ENCODE data around the gene SVOP. TPM values are rescaled to one million over a fixed set of nuclear protein-coding genes. Genes with fewer than 3 reads are reported as not detected.
A peak's percentile ranks its signal among the peaks of the same experiment; 100 is the strongest.

Gene SVOP
- total RNA-seq, 1 experiment from 2014 or later, result 0.03 TPM

- Histone ChIP-seq H3K36me3 (replicated peaks; ENCODE audit: control insufficient read depth, insufficient read depth, low read length) (no peaks in the 10 kb centered on the region), H3K4me3 (ENCODE audit: insufficient read depth, low read depth, low read length) (no peak overlapping the region), H3K27me3 (ENCODE audit: control insufficient read depth, insufficient read depth, low read length) (no peaks in the 10 kb centered on the region)
- DNase-seq, result no peak
These were observed 80.7 kb downstream of the SVOP start for GRCh38 chr12:108940138-108940537.

GRCh38 chr12:108939594-108939993 lies 81.3 kb downstream of the SVOP start:
- Histone ChIP-seq H3K36me3 (replicated peaks; ENCODE audit: control insufficient read depth, insufficient read depth, low read length) (no peaks in the 10 kb centered on the region), H3K4me3 (ENCODE audit: insufficient read depth, low read depth, low read length) (no peak overlapping the region), H3K27me3 (ENCODE audit: control insufficient read depth, insufficient read depth, low read length) (no peaks in the 10 kb centered on the region)
- peak; percentile 32 for DNase-seq

- Histone ChIP-seq H3K36me3 (replicated peaks; ENCODE audit: control insufficient read depth, insufficient read depth, low read length) (no peaks in the 10 kb centered on the region), H3K27me3 (ENCODE audit: control insufficient read depth, insufficient read depth, low read length) (no peaks in the 10 kb centered on the region), H3K4me3 (ENCODE audit: insufficient read depth, low read depth, low read length) (no peak overlapping the region)
- DNase-seq, result no peak
These were observed 82.5 kb downstream of the SVOP start for GRCh38 chr12:108938247-108938924.

GRCh38 chr12:108935159-108935763 lies 85.6 kb downstream of the SVOP start:
- Histone ChIP-seq H3K36me3 (replicated peaks; ENCODE audit: control insufficient read depth, insufficient read depth, low read length) (no peaks in the 10 kb centered on the region), H3K27me3 (ENCODE audit: control insufficient read depth, insufficient read depth, low read length) (no peaks in the 10 kb centered on the region), H3K4me3 (ENCODE audit: insufficient read depth, low read depth, low read length) (no peak overlapping the region)
- no peak for DNase-seq

- Histone ChIP-seq H3K36me3 (replicated peaks; ENCODE audit: control insufficient read depth, insufficient read depth, low read length) (no peaks in the 10 kb centered on the region), H3K4me3 (ENCODE audit: insufficient read depth, low read depth, low read length) (no peak overlapping the region), H3K27me3 (ENCODE audit: control insufficient read depth, insufficient read depth, low read length) (no peaks in the 10 kb centered on the region)
- DNase-seq, result no peak
These were observed 86.9 kb downstream of the SVOP start for GRCh38 chr12:108933949-108934348.

GRCh38 chr12:108930756-108931155 lies 90.1 kb downstream of the SVOP start:
- Histone ChIP-seq H3K36me3 (replicated peaks; ENCODE audit: control insufficient read depth, insufficient read depth, low read length) (no peaks in the 10 kb centered on the region), H3K4me3 (ENCODE audit: insufficient read depth, low read depth, low read length) (no peak overlapping the region), H3K27me3 (ENCODE audit: control insufficient read depth, insufficient read depth, low read length) (no peaks in the 10 kb centered on the region)
- no peak for DNase-seq

GRCh38 chr12:108930155-108930554 lies 90.7 kb downstream of the SVOP start:
- no peak overlapping the region for H3K4me3 ChIP-seq (ENCODE audit: insufficient read depth, low read depth, low read length)
- H3K36me3 ChIP-seq (replicated peaks; ENCODE audit: control insufficient read depth, insufficient read depth, low read length), result no peaks in the 10 kb centered on the region
- H3K27me3 ChIP-seq (ENCODE audit: control insufficient read depth, insufficient read depth, low read length), result no peaks in the 10 kb centered on the region
- DNase-seq, result no peak

- Histone ChIP-seq H3K36me3 (replicated peaks; ENCODE audit: control insufficient read depth, insufficient read depth, low read length) (no peaks in the 10 kb centered on the region), H3K4me3 (ENCODE audit: insufficient read depth, low read depth, low read length) (no peak overlapping the region), H3K27me3 (ENCODE audit: control insufficient read depth, insufficient read depth, low read length) (no peaks in the 10 kb centered on the region)
- no peak for DNase-seq
These were observed 92.2 kb downstream of the SVOP start for GRCh38 chr12:108928695-108929094.

GRCh38 chr12:108922918-108923317 lies 98.0 kb downstream of the SVOP start:
- no peak overlapping the region for H3K4me3 ChIP-seq (ENCODE audit: insufficient read depth, low read depth, low read length)
- no peak for DNase-seq

GRCh38 chr12:108921946-108922345 lies 98.9 kb downstream of the SVOP start:
- H3K36me3 ChIP-seq (replicated peaks; ENCODE audit: control insufficient read depth, insufficient read depth, low read length), result no peaks in the 10 kb centered on the region
- peaks cover 1% of the 10 kb centered on the region; the same call in 1 of the 2 replicates for H3K27me3 ChIP-seq (ENCODE audit: control insufficient read depth, insufficient read depth, low read length)
- no peak for DNase-seq
- H3K4me3 ChIP-seq (ENCODE audit: insufficient read depth, low read depth, low read length), result no peak overlapping the region

More at GRCh38 chr12:108922918-108923317, 98.0 kb downstream of the SVOP start:
- peaks cover 1% of the 10 kb centered on the region; the same call in 1 of the 2 replicates for H3K27me3 ChIP-seq (ENCODE audit: control insufficient read depth, insufficient read depth, low read length)
- H3K36me3 ChIP-seq (replicated peaks; ENCODE audit: control insufficient read depth, insufficient read depth, low read length), result no peaks in the 10 kb centered on the region

- no peak for DNase-seq
- Histone ChIP-seq H3K36me3 (replicated peaks; ENCODE audit: control insufficient read depth, insufficient read depth, low read length) (no peaks in the 10 kb centered on the region), H3K4me3 (ENCODE audit: insufficient read depth, low read depth, low read length) (no peak overlapping the region), H3K27me3 (ENCODE audit: control insufficient read depth, insufficient read depth, low read length) (peaks cover 1% of the 10 kb centered on the region; the same call in 1 of the 2 replicates)
These were observed 101.8 kb downstream of the SVOP start for GRCh38 chr12:108918960-108919642.

- no peak overlapping the region for H3K4me3 ChIP-seq (ENCODE audit: insufficient read depth, low read depth, low read length)
- H3K27me3 ChIP-seq (ENCODE audit: control insufficient read depth, insufficient read depth, low read length), result peaks cover 1% of the 10 kb centered on the region; the same call in 1 of the 2 replicates
- H3K36me3 ChIP-seq (replicated peaks; ENCODE audit: control insufficient read depth, insufficient read depth, low read length), result no peaks in the 10 kb centered on the region
- no peak for DNase-seq
These were observed 102.7 kb downstream of the SVOP start for GRCh38 chr12:108918206-108918605.

GRCh38 chr12:108916336-108916735 lies 104.5 kb downstream of the SVOP start:
- DNase-seq, result no peak
- H3K27me3 ChIP-seq (ENCODE audit: control insufficient read depth, insufficient read depth, low read length), result no peaks in the 10 kb centered on the region
- no peaks in the 10 kb centered on the region for H3K36me3 ChIP-seq (replicated peaks; ENCODE audit: control insufficient read depth, insufficient read depth, low read length)
- H3K4me3 ChIP-seq (ENCODE audit: insufficient read depth, low read depth, low read length), result no peak overlapping the region

- Histone ChIP-seq H3K27me3 (ENCODE audit: control insufficient read depth, insufficient read depth, low read length) (no peaks in the 10 kb centered on the region), H3K36me3 (replicated peaks; ENCODE audit: control insufficient read depth, insufficient read depth, low read length) (no peaks in the 10 kb centered on the region), H3K4me3 (ENCODE audit: insufficient read depth, low read depth, low read length) (no peak overlapping the region)
- DNase-seq, result no peak
These were observed 105.2 kb downstream of the SVOP start for GRCh38 chr12:108915632-108916133.

- no peak for DNase-seq
- Histone ChIP-seq H3K36me3 (replicated peaks; ENCODE audit: control insufficient read depth, insufficient read depth, low read length) (no peaks in the 10 kb centered on the region), H3K4me3 (ENCODE audit: insufficient read depth, low read depth, low read length) (no peak overlapping the region), H3K27me3 (ENCODE audit: control insufficient read depth, insufficient read depth, low read length) (no peaks in the 10 kb centered on the region)
These were observed 106.7 kb downstream of the SVOP start for GRCh38 chr12:108914121-108914531.

Data from H7 (cell line).